Ecto neural progenitor cell (in vitro differentiated cells): Measurements from ENCODE around the gene KCNH5.
"Not testable (repeated sequence)": the region's sequence is repeated elsewhere in the genome, so short reads cannot be mapped to it uniquely, and the experiment has no call there.

ENCODE experiments used
- DNase-seq: peaks from one replicate; pipeline ENCODE4 v3.0.0-alpha.2; 2018; ENCODE audit warnings: low spot score

KCNH5 gene

DNA sequence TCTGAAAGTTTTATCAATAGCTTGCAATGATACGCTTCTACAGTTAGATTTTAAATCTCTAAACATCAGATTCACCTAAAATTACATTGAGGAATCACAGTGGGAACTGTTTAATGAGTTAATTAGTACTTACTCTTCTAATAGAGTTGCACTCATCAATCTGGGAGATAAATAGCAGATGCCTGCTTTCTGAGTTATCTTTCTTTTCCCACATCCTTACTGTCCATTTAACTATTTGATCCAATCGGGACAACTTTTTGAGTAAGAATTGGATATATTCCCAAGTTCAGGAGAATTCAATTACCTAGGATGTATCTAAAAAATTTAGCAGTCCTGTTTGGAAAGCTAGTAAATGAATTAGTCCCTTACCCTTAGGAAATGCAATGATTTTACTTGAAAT is 162.3 kb downstream of the KCNH5 start:
- no peak for DNase-seq

- DNase-seq, result no peak
These were observed 178.9 kb downstream of the KCNH5 start for GRCh38 chr14:62866376-62866775.

DNA sequence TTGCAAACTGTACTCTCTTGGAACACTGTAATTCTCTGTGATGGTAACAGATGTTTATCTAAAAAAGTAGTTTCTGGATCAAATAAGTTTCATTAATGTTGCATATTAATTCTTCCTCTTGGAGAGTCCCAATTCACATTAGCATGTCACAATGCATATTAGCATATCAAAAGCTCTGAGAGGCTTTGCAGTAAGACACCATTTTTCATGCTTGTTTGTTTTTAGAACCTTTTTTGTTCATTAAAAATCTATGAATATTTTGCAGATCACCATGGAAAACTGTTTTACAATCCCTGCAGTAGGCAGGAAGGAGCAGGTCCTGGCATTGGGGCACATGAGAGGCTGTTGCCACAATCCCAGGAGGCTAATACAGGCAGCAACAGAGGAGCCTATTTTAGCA is 180.7 kb downstream of the KCNH5 start:
- DNase-seq, result no peak

GRCh38 chr14:62858011-62858410 is 187.2 kb downstream of the KCNH5 start:
- DNase-seq, result not testable (repeated sequence)

DNA sequence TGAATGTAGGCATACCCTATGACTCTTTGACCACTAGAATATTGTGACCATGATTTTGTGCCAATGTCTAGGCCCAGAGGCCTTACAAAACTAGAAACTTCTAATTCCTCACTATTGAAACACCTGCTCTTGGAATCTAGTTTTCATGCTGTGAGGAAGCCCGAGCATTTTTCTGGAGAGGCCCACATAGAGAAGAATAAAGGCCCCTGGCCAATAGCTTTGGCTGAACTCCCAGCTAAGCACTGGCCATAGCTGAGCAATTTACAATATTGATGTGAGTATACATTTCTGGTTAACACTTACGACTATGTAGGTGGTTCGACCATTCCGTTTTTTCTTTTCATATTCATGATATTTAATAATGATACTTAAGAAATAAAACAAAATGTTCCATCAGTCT is 190.3 kb downstream of the KCNH5 start:
- DNase-seq, result no peak

DNA sequence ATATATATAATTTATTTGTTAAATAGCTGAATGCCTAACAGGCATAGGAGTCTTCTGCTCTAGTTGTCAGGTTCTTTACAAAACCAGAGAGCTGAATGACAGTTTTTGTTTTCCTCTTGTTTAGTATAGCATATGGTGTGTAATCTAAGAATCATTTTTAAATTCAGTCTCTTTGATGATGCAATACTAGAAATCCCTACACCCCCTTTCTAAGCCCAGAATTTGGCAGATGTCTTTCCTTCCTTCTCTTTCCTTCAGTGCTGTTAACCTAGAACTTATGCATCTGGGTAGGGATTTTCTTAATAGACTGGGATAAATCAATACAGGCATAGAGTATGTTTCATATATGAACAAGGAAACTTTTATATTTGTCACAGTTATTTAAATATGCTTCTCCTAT is 198.1 kb downstream of the KCNH5 start:
- no peak for DNase-seq

DNA sequence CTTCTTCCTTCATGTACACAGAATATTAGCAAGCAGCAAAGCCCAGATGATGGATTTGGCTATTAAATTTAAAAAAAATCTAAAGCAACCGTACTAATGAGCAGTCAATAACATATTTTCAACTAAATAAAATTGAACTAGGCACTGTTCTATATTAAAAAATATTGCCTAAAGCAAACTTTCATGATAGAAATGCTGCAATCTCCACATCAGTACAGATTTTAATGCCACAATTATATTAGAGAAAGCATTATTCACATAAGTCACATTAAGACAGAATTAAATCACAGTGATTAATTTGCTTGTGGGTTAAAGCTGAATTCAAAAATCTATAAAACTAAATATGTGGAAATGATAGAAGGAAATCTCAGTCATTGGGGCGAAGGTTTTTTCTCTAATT is 200.7 kb downstream of the KCNH5 start:
- DNase-seq, result no peak

- no peak for DNase-seq
These were observed 221.2 kb downstream of the KCNH5 start for GRCh38 chr14:62824086-62824485.

- DNase-seq, result no peak
These were observed 225.3 kb downstream of the KCNH5 start for GRCh38 chr14:62819931-62820330.

DNA sequence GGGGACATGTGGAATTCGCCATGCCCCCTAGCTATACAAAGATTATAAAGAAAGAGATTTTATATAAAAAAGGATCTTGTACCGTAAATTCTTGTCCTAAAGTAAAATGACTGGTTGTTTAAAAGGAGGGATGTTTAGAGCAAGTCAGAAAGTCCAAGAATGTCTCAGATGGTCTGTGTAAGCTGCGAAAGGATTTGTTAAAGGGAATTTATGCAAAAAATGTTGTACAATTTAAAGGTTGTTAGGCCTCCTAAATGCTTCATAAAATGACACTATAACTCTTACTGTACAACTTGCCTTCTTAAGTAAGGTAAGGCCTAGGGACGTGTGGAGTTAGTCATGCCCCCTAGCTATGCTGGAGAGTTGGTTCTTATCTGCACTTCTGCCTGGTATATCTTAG is 237.6 kb downstream of the KCNH5 start:
- DNase-seq, result no peak

DNA sequence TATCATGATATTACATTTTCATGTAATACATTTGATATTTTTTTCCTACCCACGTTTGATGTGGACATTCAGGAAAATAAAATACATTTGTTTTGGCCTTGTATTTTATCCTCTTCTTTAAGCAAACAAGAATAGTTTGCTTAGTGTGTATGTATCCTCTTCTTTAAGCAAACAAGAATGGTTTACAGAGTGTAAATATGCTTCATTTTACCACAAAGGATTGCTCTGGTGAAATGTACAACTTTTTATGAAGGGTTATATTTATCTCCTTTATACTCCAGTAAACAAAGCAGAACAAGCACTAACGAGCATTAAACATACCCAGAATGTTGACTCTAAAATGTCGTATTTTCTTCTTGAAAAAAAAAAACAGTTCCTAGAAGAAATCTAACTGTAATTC is 244.7 kb downstream of the KCNH5 start:
- DNase-seq, result no peak

- DNase-seq, result no peak
These were observed 248.8 kb downstream of the KCNH5 start for GRCh38 chr14:62796431-62796830.

- DNase-seq, result no peak
These were observed 252.7 kb downstream of the KCNH5 start for GRCh38 chr14:62792578-62792977.

DNA sequence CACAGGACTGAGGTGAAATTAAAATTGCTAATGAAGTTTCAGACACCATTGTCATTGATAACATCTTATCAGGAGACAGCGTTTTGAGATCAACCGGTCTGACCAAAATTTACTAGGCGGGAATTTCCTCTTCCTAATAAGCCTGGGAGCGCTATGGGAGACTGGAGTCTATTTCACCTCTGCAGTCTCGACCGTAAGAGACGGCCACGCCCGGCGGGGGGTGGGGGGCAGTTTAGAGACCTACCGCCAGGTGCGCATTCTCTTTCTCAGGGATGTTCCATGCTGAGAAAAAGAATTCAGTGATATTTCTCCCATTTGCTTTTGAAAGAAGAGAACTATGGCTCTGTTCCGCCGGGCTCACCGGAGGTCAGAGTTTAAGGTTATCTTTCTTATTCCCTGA is 263.9 kb downstream of the KCNH5 start:
- DNase-seq, result not testable (repeated sequence)

DNA sequence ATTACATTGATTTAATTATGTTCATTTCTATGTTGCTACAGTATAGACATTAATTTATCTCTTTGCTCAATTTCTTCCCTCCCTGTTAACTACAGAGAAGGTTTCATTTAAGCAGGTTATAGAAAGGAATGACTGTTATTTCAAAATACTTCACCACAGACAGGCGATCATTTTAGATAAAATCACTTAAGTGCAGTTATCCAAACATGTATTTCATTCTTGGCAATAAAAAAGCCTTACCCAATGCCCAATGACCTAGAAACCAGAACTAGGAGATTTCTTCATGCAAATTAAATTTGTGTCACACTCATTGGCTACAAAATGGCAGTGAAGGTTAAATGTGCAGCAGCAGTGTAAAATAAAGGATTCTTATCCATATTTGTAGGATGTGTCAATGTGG is 266.4 kb downstream of the KCNH5 start:
- no peak for DNase-seq

GRCh38 chr14:62778310-62778709 is 266.9 kb downstream of the KCNH5 start:
- DNase-seq, result no peak

- DNase-seq, result no peak
These were observed 267.7 kb downstream of the KCNH5 start for GRCh38 chr14:62777510-62777909.

DNA sequence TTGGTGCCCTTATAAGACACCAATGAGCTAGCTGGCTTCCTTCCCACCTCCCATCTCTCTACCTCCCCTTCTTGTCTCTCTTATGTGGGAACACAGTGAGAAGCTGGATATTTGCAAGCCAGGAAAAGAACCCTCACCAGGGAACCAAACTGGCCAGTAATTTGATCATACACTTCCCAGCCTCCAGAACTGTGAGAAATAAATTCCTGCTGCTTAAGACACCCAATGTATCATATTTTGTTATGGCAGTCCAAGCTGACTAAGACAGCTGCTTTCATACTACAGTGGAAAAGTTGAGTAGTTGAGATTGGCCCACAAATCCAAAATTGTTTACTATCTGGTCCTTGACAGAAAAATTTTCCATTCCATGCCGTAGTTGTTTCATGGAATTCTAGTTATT is 269.0 kb downstream of the KCNH5 start:
- no peak for DNase-seq

GRCh38 chr14:62768753-62769152 is 276.5 kb downstream of the KCNH5 start:
- DNase-seq, result no peak

DNA sequence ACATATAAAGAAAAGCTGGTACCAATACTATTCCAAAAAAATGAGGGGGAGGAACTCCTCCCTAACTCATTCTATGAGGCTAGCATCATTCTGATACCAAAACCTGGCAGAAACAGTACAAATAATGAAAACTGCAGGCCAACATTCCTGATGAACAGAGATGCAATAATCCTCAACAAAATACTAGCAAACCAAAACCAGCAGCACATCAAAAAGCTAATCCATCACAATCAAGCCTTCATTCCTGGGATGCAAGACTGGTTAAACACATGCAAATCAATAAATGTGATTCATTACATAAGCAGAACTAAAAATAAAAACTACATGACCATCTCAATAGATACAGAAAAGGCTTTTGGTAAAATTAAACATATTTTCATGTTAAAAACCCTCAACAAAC is 281.3 kb downstream of the KCNH5 start:
- no peak for DNase-seq

- DNase-seq, result no peak
These were observed 285.5 kb downstream of the KCNH5 start for GRCh38 chr14:62759796-62760195.

- not testable (repeated sequence) for DNase-seq
These were observed 298.4 kb downstream of the KCNH5 start for GRCh38 chr14:62746881-62747280.

- no peak for DNase-seq
These were observed 299.8 kb downstream of the KCNH5 start for GRCh38 chr14:62745496-62745895.

GRCh38 chr14:62743560-62743959 is 301.7 kb downstream of the KCNH5 start:
- no peak for DNase-seq

- no peak for DNase-seq
These were observed 302.1 kb downstream of the KCNH5 start for GRCh38 chr14:62743118-62743517.
